ENCODE data around the gene DMRTB1. TPM values are rescaled to one million over a fixed set of nuclear protein-coding genes. Genes with fewer than 3 reads are reported as not detected.

DMRTB1 gene
- total and polyA plus RNA-seq, 9 of the 15 experiments (the other 6 are each of a cell fraction or from before 2014, with no cell fraction given): 0.06 to 0.35 (median 0.13) TPM; not detected in 3

- TF ChIP-seq IRF2 (CRISPR knock-in tag; IDR thresholded peaks at IDR 0.05) (no peak), JUNB (CRISPR knock-in tag; conservative IDR thresholded peaks at IDR 0.05) (no peak), ZNF165 (CRISPR knock-in tag; IDR thresholded peaks at IDR 0.05; ENCODE audit: borderline replicate concordance) (no peak), PURB (CRISPR knock-in tag; IDR thresholded peaks at IDR 0.05; ENCODE audit: low read depth) (no peak), ZKSCAN1 (IDR thresholded peaks at IDR 0.05; ENCODE audit: low read depth, low read length) (no peak), SIRT6 (IDR thresholded peaks at IDR 0.05; ENCODE audit: low read depth, low read length) (no peak), SFPQ (IDR thresholded peaks at IDR 0.05; ENCODE audit: low read depth, low read length) (no peak), ELK3 (CRISPR knock-in tag; IDR thresholded peaks at IDR 0.05) (no peak), HNRNPUL1 (IDR thresholded peaks at IDR 0.05; ENCODE audit: low read length) (no peak), CCNT2 (IDR thresholded peaks at IDR 0.05; ENCODE audit: borderline replicate concordance, extremely low read depth, insufficient read length, low read depth, low read length) (no peak), PKNOX1 (IDR thresholded peaks at IDR 0.05) (no peak)
- TF ChIP-seq, protein P1, sequence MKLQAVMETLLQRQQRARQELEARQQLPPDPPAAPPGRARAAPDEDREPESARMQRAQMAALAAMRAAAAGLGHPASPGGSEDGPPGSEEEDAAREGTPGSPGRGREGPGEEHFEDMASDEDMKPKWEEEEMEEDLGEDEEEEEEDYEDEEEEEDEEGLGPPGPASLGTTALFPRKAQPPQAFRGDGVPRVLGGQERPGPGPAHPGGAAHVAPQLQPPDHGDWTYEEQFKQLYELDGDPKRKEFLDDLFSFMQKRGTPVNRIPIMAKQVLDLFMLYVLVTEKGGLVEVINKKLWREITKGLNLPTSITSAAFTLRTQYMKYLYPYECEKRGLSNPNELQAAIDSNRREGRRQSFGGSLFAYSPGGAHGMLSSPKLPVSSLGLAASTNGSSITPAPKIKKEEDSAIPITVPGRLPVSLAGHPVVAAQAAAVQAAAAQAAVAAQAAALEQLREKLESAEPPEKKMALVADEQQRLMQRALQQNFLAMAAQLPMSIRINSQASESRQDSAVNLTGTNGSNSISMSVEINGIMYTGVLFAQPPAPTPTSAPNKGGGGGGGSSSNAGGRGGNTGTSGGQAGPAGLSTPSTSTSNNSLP (IDR thresholded peaks at IDR 0.05; ENCODE audit: borderline replicate concordance, low read depth, low read length): no peak
- TF ChIP-seq, protein P2, sequence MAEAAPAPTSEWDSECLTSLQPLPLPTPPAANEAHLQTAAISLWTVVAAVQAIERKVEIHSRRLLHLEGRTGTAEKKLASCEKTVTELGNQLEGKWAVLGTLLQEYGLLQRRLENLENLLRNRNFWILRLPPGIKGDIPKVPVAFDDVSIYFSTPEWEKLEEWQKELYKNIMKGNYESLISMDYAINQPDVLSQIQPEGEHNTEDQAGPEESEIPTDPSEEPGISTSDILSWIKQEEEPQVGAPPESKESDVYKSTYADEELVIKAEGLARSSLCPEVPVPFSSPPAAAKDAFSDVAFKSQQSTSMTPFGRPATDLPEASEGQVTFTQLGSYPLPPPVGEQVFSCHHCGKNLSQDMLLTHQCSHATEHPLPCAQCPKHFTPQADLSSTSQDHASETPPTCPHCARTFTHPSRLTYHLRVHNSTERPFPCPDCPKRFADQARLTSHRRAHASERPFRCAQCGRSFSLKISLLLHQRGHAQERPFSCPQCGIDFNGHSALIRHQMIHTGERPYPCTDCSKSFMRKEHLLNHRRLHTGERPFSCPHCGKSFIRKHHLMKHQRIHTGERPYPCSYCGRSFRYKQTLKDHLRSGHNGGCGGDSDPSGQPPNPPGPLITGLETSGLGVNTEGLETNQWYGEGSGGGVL (CRISPR knock-in tag; IDR thresholded peaks at IDR 0.05): no peak
- TF ChIP-seq, protein P3, sequence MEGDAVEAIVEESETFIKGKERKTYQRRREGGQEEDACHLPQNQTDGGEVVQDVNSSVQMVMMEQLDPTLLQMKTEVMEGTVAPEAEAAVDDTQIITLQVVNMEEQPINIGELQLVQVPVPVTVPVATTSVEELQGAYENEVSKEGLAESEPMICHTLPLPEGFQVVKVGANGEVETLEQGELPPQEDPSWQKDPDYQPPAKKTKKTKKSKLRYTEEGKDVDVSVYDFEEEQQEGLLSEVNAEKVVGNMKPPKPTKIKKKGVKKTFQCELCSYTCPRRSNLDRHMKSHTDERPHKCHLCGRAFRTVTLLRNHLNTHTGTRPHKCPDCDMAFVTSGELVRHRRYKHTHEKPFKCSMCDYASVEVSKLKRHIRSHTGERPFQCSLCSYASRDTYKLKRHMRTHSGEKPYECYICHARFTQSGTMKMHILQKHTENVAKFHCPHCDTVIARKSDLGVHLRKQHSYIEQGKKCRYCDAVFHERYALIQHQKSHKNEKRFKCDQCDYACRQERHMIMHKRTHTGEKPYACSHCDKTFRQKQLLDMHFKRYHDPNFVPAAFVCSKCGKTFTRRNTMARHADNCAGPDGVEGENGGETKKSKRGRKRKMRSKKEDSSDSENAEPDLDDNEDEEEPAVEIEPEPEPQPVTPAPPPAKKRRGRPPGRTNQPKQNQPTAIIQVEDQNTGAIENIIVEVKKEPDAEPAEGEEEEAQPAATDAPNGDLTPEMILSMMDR (IDR thresholded peaks at IDR 0.05 in 2 of 3, conservative IDR thresholded peaks at IDR 0.05 in 1 of 3; ENCODE audit: insufficient read depth in 2 of 3, low read depth in 1 of 3, low read length in 3 of 3): peak; percentile 37 to 53 (median 42)
These were observed 21.5 kb downstream of the DMRTB1 start (continued) for GRCh38 chr1:53480678-53481077.

Measured in K562 (cell line).